Measurements from ENCODE around the gene LIF.
A peak's percentile ranks its signal among the peaks of the same experiment; 100 is the strongest.

LIF gene

DNA sequence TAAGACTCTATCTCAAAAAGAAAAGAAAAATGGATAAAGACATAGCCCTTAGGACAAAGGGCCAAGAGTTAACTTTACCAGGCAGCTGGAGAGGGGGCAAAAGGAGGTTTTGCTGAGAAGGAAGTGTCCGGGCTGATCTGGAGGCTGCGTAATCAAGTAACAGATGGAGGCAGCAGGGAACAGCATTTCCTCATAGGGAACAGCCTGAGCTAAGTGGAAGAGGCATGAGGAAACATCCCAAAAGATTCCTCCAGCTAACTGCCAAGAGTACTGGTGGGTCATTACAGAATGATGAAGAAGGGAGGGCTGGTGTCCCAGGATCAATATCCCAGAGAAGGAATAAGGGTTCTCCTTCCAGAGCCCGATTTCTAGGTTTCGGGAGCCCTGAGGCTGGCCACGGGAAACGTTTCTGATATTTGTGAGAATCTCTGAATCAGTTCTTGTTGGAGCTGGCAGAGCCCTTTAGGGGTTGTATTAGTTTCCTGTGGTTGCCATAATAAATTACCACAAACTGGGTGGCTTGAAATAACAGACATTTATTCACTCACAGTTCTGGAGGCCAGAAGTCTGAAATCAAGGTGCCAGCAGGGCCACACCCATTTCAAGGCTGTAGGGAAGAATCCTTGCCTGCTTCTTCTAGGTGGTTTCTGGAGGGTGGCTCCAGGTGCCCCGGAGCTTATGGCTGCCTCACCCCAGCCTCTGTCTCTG, 21.2 kb downstream of the LIF start:
- H3K4me1 ChIP-seq (ENCODE audit: control insufficient read depth in 1 of 2, insufficient read depth in 2 of 2, low read length in 2 of 2), result peaks cover 12 to 16% of the 10 kb centered on the region in 2 donors
- H3K36me3 ChIP-seq (ENCODE audit: control insufficient read depth in 1 of 2, insufficient read depth in 2 of 2, low read length in 2 of 2), result no peaks in the 10 kb centered on the region
- no peak overlapping the region for H3K27ac ChIP-seq (ENCODE audit: low read depth, low read length)
- no peaks in the 10 kb centered on the region for H3K27me3 ChIP-seq (ENCODE audit: control insufficient read depth in 1 of 2, insufficient read depth in 2 of 2, low read length in 2 of 2)
- no peak overlapping the region for H3K4me3 ChIP-seq (ENCODE audit: low read depth in 1 of 2, low read length in 2 of 2)
- no peak overlapping the region for H3K9ac ChIP-seq (ENCODE audit: low read depth in 1 of 2, low read length in 2 of 2)
- no peaks in the 10 kb centered on the region for H3K9me3 ChIP-seq (ENCODE audit: control insufficient read depth in 1 of 2, low read length in 2 of 2)

DNA sequence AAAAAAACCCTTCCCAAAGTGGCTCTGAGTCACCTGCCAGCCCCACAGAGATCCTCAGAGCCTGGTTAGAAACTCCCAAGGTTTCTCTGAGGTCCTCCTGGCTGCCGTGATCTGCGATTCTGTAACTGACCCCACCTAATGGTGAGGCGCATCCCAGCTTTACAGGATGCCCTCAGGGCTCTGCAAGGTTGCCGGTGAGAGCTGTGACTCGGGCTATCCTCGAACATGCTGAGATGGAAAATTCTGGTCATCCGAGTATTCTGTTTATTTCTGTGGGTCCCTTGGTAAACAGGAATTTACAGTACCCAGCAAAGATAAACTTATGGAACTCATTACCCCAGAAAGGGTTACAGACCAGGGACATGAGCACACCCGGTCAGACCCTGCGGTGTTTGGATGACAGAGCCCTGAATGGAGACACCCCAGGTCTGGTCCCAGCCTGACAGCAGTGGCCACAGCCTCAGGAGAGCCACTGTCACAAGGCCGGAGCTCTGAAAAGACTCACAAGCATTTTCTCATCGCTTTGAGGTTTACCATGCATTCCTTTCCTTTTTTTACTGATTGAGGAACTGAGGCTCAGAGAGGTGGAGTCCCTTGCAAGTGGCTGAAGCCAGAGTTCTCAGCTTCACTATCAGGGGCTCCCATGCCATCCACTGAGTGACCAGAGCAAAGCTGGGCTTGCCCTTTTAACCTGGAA, 22.2 kb downstream of the LIF start:
- no peak overlapping the region for H3K9ac ChIP-seq (ENCODE audit: low read depth in 1 of 2, low read length in 2 of 2)
- no peak overlapping the region for H3K27ac ChIP-seq (ENCODE audit: low read depth, low read length)
- H3K4me3 ChIP-seq (ENCODE audit: low read depth in 1 of 2, low read length in 2 of 2), result no peak overlapping the region
- H3K4me1 ChIP-seq (ENCODE audit: control insufficient read depth in 1 of 2, insufficient read depth in 2 of 2, low read length in 2 of 2), result peaks cover 14 to 19% of the 10 kb centered on the region in 2 donors
- no peaks in the 10 kb centered on the region for H3K27me3 ChIP-seq (ENCODE audit: control insufficient read depth in 1 of 2, insufficient read depth in 2 of 2, low read length in 2 of 2)
- no peaks in the 10 kb centered on the region for H3K9me3 ChIP-seq (ENCODE audit: control insufficient read depth in 1 of 2, low read length in 2 of 2)
- no peaks in the 10 kb centered on the region for H3K36me3 ChIP-seq (ENCODE audit: control insufficient read depth in 1 of 2, insufficient read depth in 2 of 2, low read length in 2 of 2)

DNA sequence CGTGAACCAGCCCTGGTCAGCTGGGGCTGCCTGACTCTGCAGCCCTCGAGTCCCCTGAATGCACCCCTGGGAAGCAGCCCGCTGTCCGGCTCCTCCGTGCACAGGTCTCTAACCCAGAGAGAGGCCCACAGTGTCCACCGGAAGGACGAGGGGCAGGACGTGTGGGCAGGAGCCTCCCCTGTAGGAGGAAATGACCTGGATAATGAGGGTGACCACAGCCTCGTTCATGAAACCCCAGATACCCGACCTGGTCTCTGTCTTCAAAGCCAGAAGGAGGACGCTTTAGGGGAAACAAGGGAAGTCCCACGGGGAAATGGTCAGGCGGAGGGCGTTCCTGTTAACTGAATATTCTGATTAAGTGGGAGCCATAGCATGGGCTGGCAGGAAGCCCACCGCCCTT, 23.3 kb downstream of the LIF start:
- Histone ChIP-seq H3K9me3 (ENCODE audit: control insufficient read depth in 1 of 2, low read length in 2 of 2) (no peaks in the 10 kb centered on the region), H3K27ac (ENCODE audit: low read depth, low read length) (no peak overlapping the region), H3K27me3 (ENCODE audit: control insufficient read depth in 1 of 2, insufficient read depth in 2 of 2, low read length in 2 of 2) (no peaks in the 10 kb centered on the region), H3K36me3 (ENCODE audit: control insufficient read depth in 1 of 2, insufficient read depth in 2 of 2, low read length in 2 of 2) (no peaks in the 10 kb centered on the region), H3K9ac (ENCODE audit: low read depth in 1 of 2, low read length in 2 of 2) (no peak overlapping the region), H3K4me1 (ENCODE audit: control insufficient read depth in 1 of 2, insufficient read depth in 2 of 2, low read length in 2 of 2) (peaks cover 15 to 19% of the 10 kb centered on the region in 2 donors), H3K4me3 (ENCODE audit: low read depth in 1 of 2, low read length in 2 of 2) (no peak overlapping the region)

DNA sequence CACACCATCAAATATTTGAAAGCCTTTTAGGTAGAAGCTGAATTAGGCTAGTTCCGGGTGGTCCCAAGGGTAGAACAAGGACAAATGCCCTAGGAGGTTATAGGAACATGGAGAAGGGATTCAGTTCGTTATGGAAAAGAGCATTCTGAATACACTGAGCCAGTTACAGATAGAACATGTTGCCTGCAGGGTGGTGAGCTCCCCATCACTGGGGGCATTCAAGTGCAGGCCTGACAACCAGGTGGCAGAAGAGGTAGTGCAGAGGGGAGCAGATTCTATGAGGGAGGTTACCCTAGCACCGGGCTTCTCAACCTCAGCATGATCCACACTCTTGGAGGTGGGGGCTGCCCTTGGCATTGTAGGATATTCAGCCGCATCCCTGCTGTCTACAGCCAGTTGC, 24.2 kb downstream of the LIF start:
- Histone ChIP-seq H3K9me3 (ENCODE audit: control insufficient read depth in 1 of 2, low read length in 2 of 2) (no peaks in the 10 kb centered on the region), H3K9ac (ENCODE audit: low read depth in 1 of 2, low read length in 2 of 2) (no peak overlapping the region), H3K4me3 (ENCODE audit: low read depth in 1 of 2, low read length in 2 of 2) (no peak overlapping the region), H3K4me1 (ENCODE audit: control insufficient read depth in 1 of 2, insufficient read depth in 2 of 2, low read length in 2 of 2) (peaks cover 18 to 19% of the 10 kb centered on the region in 2 donors), H3K27me3 (ENCODE audit: control insufficient read depth in 1 of 2, insufficient read depth in 2 of 2, low read length in 2 of 2) (no peaks in the 10 kb centered on the region), H3K36me3 (ENCODE audit: control insufficient read depth in 1 of 2, insufficient read depth in 2 of 2, low read length in 2 of 2) (no peaks in the 10 kb centered on the region), H3K27ac (ENCODE audit: low read depth, low read length) (no peak overlapping the region)

DNA sequence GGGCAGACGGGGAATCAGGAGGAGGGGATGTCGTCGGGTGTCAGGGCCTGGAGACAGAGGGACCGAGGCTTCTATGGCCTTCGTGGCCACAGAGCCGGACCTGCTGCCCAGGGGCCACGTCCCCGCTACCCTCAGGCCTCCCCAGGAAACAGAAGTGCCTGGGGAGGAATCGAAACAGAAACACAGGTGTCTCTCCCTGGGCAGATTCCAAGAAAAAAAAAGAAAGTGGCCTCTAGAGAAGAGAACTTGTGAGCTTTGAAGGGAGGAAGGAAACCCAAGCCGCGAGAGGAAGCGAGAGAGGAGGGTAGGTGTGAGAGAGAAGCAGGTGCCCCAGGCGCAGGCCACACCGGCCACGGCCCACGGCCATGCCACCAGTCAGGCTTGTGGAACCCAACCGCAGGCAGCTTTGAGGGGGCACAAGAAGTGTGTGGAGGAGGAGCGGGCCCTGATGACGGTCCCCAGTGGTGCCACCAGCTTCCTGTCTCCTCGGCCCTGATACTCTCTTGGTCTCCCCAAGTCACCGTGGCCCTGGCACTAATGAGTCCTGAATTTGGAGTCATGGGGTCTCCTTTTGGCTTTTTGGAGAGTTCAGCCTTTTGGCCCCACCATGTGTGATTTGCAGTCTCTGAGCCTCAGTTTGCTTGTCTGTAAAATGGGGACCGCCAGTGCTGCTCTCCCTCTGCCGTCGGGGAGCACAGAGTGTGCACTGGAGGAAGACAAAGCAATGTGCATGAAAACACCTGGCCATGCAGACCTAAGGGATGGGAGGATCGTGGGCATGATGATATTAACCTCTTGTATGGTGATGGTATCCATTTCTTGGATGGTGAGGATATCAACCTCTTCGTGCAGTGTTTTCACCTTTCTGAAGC, 25.2 kb downstream of the LIF start:
- Histone ChIP-seq H3K9me3 (ENCODE audit: control insufficient read depth in 1 of 2, low read length in 2 of 2) (no peaks in the 10 kb centered on the region), H3K27me3 (ENCODE audit: control insufficient read depth in 1 of 2, insufficient read depth in 2 of 2, low read length in 2 of 2) (no peaks in the 10 kb centered on the region), H3K4me3 (ENCODE audit: low read depth in 1 of 2, low read length in 2 of 2) (peak overlapping the region; percentile 1 to 44), H3K36me3 (ENCODE audit: control insufficient read depth in 1 of 2, insufficient read depth in 2 of 2, low read length in 2 of 2) (no peaks in the 10 kb centered on the region), H3K9ac (ENCODE audit: low read depth in 1 of 2, low read length in 2 of 2) (no peak overlapping the region), H3K27ac (ENCODE audit: low read depth, low read length) (no peak overlapping the region), H3K4me1 (ENCODE audit: control insufficient read depth in 1 of 2, insufficient read depth in 2 of 2, low read length in 2 of 2) (peaks cover 18 to 19% of the 10 kb centered on the region in 2 donors)

DNA sequence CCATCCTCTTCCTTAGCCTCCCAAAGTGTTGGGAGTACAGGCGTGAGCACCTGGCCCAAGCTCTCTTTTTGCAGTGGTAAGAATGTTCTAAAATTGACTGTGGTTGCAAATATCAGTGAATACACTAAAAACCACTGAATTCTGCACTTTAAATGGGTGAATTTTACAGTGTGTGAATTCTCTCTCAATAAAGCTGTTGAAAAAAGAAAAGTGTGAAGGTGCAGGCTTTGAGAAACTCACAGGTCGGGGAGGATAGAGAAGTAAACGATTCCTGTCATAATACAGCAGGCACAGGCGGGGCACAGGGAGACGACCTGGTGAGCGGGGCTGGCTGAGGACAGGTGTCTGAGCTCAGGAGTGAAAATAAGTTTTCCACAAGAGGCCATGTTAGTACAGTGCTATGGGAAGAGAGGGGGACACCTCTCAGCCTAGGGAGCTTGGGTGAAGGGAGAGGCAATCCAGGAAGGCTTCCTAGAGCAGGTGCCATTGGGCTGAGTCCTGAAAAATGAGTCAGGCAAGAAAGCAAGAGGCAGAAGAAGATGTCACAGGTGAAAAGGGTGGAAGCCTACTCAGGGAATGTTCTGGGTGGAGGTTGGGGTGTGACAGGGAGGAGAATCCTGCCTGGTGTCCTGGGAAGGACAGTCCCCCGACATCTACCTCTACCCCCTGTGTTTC, 26.1 kb downstream of the LIF start:
- Histone ChIP-seq H3K9ac (ENCODE audit: low read depth in 1 of 2, low read length in 2 of 2) (no peak overlapping the region), H3K4me1 (ENCODE audit: control insufficient read depth in 1 of 2, insufficient read depth in 2 of 2, low read length in 2 of 2) (peaks cover 18 to 19% of the 10 kb centered on the region in 2 donors), H3K4me3 (ENCODE audit: low read depth in 1 of 2, low read length in 2 of 2) (peak overlapping the region in 1 of 2 donors; percentile 1), H3K27ac (ENCODE audit: low read depth, low read length) (no peak overlapping the region), H3K36me3 (ENCODE audit: control insufficient read depth in 1 of 2, insufficient read depth in 2 of 2, low read length in 2 of 2) (no peaks in the 10 kb centered on the region), H3K27me3 (ENCODE audit: control insufficient read depth in 1 of 2, insufficient read depth in 2 of 2, low read length in 2 of 2) (no peaks in the 10 kb centered on the region), H3K9me3 (ENCODE audit: control insufficient read depth in 1 of 2, low read length in 2 of 2) (no peaks in the 10 kb centered on the region)

DNA sequence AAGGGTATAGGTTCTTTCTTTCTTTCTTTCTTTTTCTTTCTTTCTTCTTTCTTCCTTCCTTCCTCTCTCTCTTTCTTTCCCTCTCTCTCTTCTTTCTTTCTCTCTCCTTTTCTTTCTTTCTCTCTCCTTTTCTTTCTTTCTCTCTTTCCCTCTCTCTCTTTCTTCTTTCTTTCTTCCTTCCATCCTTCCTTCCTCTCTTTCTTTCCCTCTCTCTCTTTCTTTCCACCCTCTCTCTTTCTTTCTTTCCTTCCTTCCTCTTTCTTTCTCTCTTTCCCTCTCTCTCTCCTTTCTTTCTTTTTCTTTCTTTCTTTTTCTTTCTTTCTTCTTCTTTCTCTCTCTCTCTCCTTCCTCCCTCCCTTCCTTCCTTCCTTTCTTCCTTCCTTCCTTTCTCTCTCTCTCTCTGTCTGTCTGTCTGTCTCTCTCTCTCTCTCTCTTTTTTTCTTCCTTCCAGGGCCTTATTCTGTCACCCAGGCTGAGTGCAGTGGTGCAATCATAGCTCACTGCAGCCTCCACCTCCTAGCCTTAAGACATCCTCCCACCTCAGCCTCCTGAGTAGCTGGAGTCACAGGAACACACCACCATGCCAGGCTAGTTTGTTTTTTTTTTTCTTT, 26.8 kb downstream of the LIF start:
- Histone ChIP-seq H3K4me1 (ENCODE audit: control insufficient read depth in 1 of 2, insufficient read depth in 2 of 2, low read length in 2 of 2) (peaks cover 18 to 19% of the 10 kb centered on the region in 2 donors), H3K9ac (ENCODE audit: low read depth in 1 of 2, low read length in 2 of 2) (no peak overlapping the region), H3K4me3 (ENCODE audit: low read depth in 1 of 2, low read length in 2 of 2) (no peak overlapping the region), H3K36me3 (ENCODE audit: control insufficient read depth in 1 of 2, insufficient read depth in 2 of 2, low read length in 2 of 2) (no peaks in the 10 kb centered on the region), H3K9me3 (ENCODE audit: control insufficient read depth in 1 of 2, low read length in 2 of 2) (no peaks in the 10 kb centered on the region), H3K27ac (ENCODE audit: low read depth, low read length) (no peak overlapping the region), H3K27me3 (ENCODE audit: control insufficient read depth in 1 of 2, insufficient read depth in 2 of 2, low read length in 2 of 2) (no peaks in the 10 kb centered on the region)

DNA sequence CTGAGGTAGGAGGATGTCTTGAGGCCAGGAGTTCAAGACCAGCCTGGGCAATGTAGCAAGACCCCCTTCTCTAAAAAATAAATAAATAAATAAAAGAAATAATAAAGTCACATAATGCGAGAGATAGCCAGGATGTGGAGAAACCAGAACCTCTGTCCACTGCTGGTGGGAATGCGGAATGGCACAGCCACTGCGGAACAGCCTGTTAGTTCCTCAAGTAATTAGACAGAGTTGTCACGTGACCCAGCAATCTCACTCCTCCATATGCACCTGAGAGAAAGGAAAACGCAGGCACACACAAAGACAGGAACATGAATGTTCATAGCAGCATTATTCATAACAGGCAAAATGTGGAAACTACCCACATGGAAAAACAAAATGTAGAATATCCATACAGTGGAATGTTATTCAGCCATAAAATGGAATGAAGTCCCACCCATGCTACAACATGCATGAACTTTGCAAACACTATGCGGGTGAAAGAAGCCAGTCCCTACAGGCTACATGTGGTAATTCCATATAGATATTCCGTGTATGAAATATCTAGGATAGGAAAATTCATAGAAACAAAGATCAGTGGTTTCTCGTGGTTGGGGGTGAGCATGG, 27.4 kb downstream of the LIF start:
- Histone ChIP-seq H3K4me1 (ENCODE audit: control insufficient read depth in 1 of 2, insufficient read depth in 2 of 2, low read length in 2 of 2) (peaks cover 18 to 19% of the 10 kb centered on the region in 2 donors), H3K27me3 (ENCODE audit: control insufficient read depth in 1 of 2, insufficient read depth in 2 of 2, low read length in 2 of 2) (no peaks in the 10 kb centered on the region), H3K36me3 (ENCODE audit: control insufficient read depth in 1 of 2, insufficient read depth in 2 of 2, low read length in 2 of 2) (no peaks in the 10 kb centered on the region), H3K9ac (ENCODE audit: low read depth in 1 of 2, low read length in 2 of 2) (no peak overlapping the region), H3K4me3 (ENCODE audit: low read depth in 1 of 2, low read length in 2 of 2) (no peak overlapping the region), H3K27ac (ENCODE audit: low read depth, low read length) (no peak overlapping the region), H3K9me3 (ENCODE audit: control insufficient read depth in 1 of 2, low read length in 2 of 2) (no peaks in the 10 kb centered on the region)

Measured in duodenal mucosa (tissue), 2 donors.